HG02943 (cell line): ENCODE results near the gene ALOXE3.
"Not testable (repeated sequence)": the region's sequence is repeated elsewhere in the genome, so short reads cannot be mapped to it uniquely, and the experiment has no call there.

Experiments
- ATAC-seq: cut with Tn5 transposase; IDR thresholded peaks from one replicate; pipeline ENCODE4 v1.9.1; 2021; ENCODE audit warnings: mild to moderate bottlenecking, low read depth, moderate library complexity; ENCODE audit not compliant: unreplicated experiment

ALOXE3 gene

GRCh38 chr17:8075081-8075480 is 43.2 kb downstream of the ALOXE3 start:
- ATAC-seq = no peak

GRCh38 chr17:8074554-8074953 is 43.8 kb downstream of the ALOXE3 start:
- ATAC-seq = no peak

- no peak for ATAC-seq
Observed at GRCh38 chr17:8073627-8074484, 44.5 kb downstream of the ALOXE3 start.

- ATAC-seq = no peak
Observed at GRCh38 chr17:8072729-8073461, 45.4 kb downstream of the ALOXE3 start.

GRCh38 chr17:8072341-8072728 is 46.0 kb downstream of the ALOXE3 start:
- no peak for ATAC-seq

GRCh38 chr17:8071496-8071895 is 46.8 kb downstream of the ALOXE3 start:
- ATAC-seq = no peak

- no peak for ATAC-seq
Observed at GRCh38 chr17:8069587-8069860, 48.8 kb downstream of the ALOXE3 start.

- no peak for ATAC-seq
Observed at GRCh38 chr17:8068736-8069586, 49.4 kb downstream of the ALOXE3 start.

- ATAC-seq = no peak
Observed at GRCh38 chr17:8067806-8068205, 50.5 kb downstream of the ALOXE3 start.

- ATAC-seq = no peak
Observed at GRCh38 chr17:8066841-8067775, 51.2 kb downstream of the ALOXE3 start.

- ATAC-seq = no peak
Observed at GRCh38 chr17:8064561-8065019, 53.7 kb downstream of the ALOXE3 start.

- ATAC-seq = no peak
Observed at GRCh38 chr17:8063761-8064534, 54.4 kb downstream of the ALOXE3 start.

- no peak for ATAC-seq
Observed at GRCh38 chr17:8062807-8063483, 55.4 kb downstream of the ALOXE3 start.

GRCh38 chr17:8062435-8062806 is 55.9 kb downstream of the ALOXE3 start:
- ATAC-seq = no peak

- ATAC-seq = not testable (repeated sequence)
Observed at GRCh38 chr17:8061851-8062250, 56.5 kb downstream of the ALOXE3 start.

GRCh38 chr17:8060274-8060673 is 58.0 kb downstream of the ALOXE3 start:
- ATAC-seq = no peak

GRCh38 chr17:8059131-8059530 is 59.2 kb downstream of the ALOXE3 start:
- ATAC-seq = no peak

GRCh38 chr17:8057691-8058114 is 60.6 kb downstream of the ALOXE3 start:
- ATAC-seq = no peak
